Thymus (tissue), 14 donors: Measurements from ENCODE around the gene SPSB3. TPM values are rescaled to one million over a fixed set of nuclear protein-coding genes. Genes with fewer than 3 reads are reported as not detected.

Experiments used
- DNase-seq, 9 donors: peaks; one replicate each; pipeline ENCODE4 v3.0.0-alpha.2; 2013; ENCODE audit warnings: low spot score in 9 of 9, low read depth in 6 of 9, missing footprints in 1 of 9
- H3K27ac ChIP-seq, 2 donors: one replicate each; pipeline ENCODE4 v1.5.1; 2013; ENCODE audit warnings: control low read depth in 1 of 2, low read depth in 1 of 2, low read length in 1 of 2, mild to moderate bottlenecking in 1 of 2, moderate library complexity in 1 of 2
- H3K27me3 ChIP-seq, 2 donors: one replicate each; pipeline ENCODE4 v1.5.1; 2013; ENCODE audit warnings: low read length in 1 of 2; ENCODE audit not compliant: control insufficient read depth in 2 of 2, insufficient read depth in 1 of 2
- H3K36me3 ChIP-seq, 2 donors: one replicate each; pipeline ENCODE4 v1.5.1; 2013; ENCODE audit warnings: low read length in 1 of 2, mild to moderate bottlenecking in 1 of 2, moderate library complexity in 1 of 2; ENCODE audit not compliant: control insufficient read depth in 2 of 2, insufficient read depth in 2 of 2
- H3K4me1 ChIP-seq, 2 donors: one replicate each; pipeline ENCODE4 v1.5.1; 2013; ENCODE audit warnings: low read length in 2 of 2; ENCODE audit not compliant: control insufficient read depth in 2 of 2, insufficient read depth in 2 of 2
- H3K4me3 ChIP-seq, 2 donors: one replicate each; pipeline ENCODE4 v1.5.1; 2013; ENCODE audit warnings: low read length in 2 of 2, control low read depth in 1 of 2, mild to moderate bottlenecking in 1 of 2
- H3K9me3 ChIP-seq, 2 donors: one replicate each; pipeline ENCODE4 v1.5.1; 2013; ENCODE audit warnings: low read length in 1 of 2, mild to moderate bottlenecking in 1 of 2; ENCODE audit not compliant: control insufficient read depth in 2 of 2, insufficient read depth in 1 of 2
- WGBS: extraction: QIAGEN DNeasy Blood & Tissue Kit; methylation state at CpG from one replicate; pipeline ENCODE4 v1.1.7; 2013; 5-methylcytosine and 5-hydroxymethylcytosine counted together
- long read RNA-seq, 10 donors: transcript quantifications; one replicate each; lab custom pipeline, GENCODE V29; 2026
- polyA plus RNA-seq: library from polyadenylated mRNA; stranded (reverse); fragments of 200-250 nt; gene quantifications from one replicate; pipeline ENCODE4 v1.2.3, GENCODE V29; 2013
- total RNA-seq: library from RNA; stranded (reverse); fragments of 120-200 nt; gene quantifications from one replicate; pipeline ENCODE4 v1.2.4, GENCODE V29; 2013
- donor health status: healthy.

Gene SPSB3
- 68.1 TPM for total RNA-seq
- polyA plus RNA-seq, result 282 TPM
- long read RNA-seq, donor 1, partial matches to known transcripts, result 0 of 4 reads
- long read RNA-seq, donor 1, other reads (novel, unspliced or antisense), result 0 of 4 reads
- long read RNA-seq, donor 2, result 0 reads
- long read RNA-seq, donor 3, transcript SPSB3-208 (7 exons, 1,784 nt), result major isoform, 25 of 175 reads
- long read RNA-seq, donor 3, transcript SPSB3-209 (6 exons, 1,628 nt), result minor isoform, 19 of 175 reads
- long read RNA-seq, donor 3, transcript SPSB3-202 (5 exons, 1,509 nt), result minor isoform, 7 of 175 reads
- long read RNA-seq, donor 3, partial matches to known transcripts, result 67 of 175 reads
- long read RNA-seq, donor 3, other reads (novel, unspliced or antisense), result 50 of 175 reads
- long read RNA-seq, donor 4, transcript SPSB3-208 (7 exons, 1,784 nt), result major isoform, 7 of 12 reads
- long read RNA-seq, donor 4, partial matches to known transcripts, result 0 of 12 reads
- long read RNA-seq, donor 4, other reads (novel, unspliced or antisense), result 0 of 12 reads
- long read RNA-seq, donor 5, transcript SPSB3-208 (7 exons, 1,784 nt), result major isoform, 19 of 68 reads
- long read RNA-seq, donor 5, transcript SPSB3-209 (6 exons, 1,628 nt), result minor isoform, 17 of 68 reads
- long read RNA-seq, donor 5, partial matches to known transcripts, result 20 of 68 reads
- long read RNA-seq, donor 5, other reads (novel, unspliced or antisense), result 0 of 68 reads
- long read RNA-seq, donor 6, transcript SPSB3-209 (6 exons, 1,628 nt), result minor isoform, 9 of 54 reads
- long read RNA-seq, donor 6, transcript SPSB3-201 (6 exons, 1,449 nt), result minor isoform, 8 of 54 reads
- long read RNA-seq, donor 6, transcript SPSB3-208 (7 exons, 1,784 nt), result major isoform, 11 of 54 reads
- long read RNA-seq, donor 6, partial matches to known transcripts, result 19 of 54 reads
- long read RNA-seq, donor 6, other reads (novel, unspliced or antisense), result 0 of 54 reads
- long read RNA-seq, donor 7, transcript SPSB3-208 (7 exons, 1,784 nt), result major isoform, 18 of 29 reads
- long read RNA-seq, donor 7, partial matches to known transcripts, result 0 of 29 reads
- long read RNA-seq, donor 7, other reads (novel, unspliced or antisense), result 0 of 29 reads
- long read RNA-seq, donor 8, transcript SPSB3-208 (7 exons, 1,784 nt), result major isoform, 6 of 54 reads
- long read RNA-seq, donor 8, partial matches to known transcripts, result 25 of 54 reads
- long read RNA-seq, donor 8, other reads (novel, unspliced or antisense), result 17 of 54 reads
- long read RNA-seq, donor 9, transcript SPSB3-208 (7 exons, 1,784 nt), result minor isoform, 9 of 40 reads
- long read RNA-seq, donor 9, transcript SPSB3-201 (6 exons, 1,449 nt), result minor isoform, 6 of 40 reads
- long read RNA-seq, donor 9, transcript SPSB3-209 (6 exons, 1,628 nt), result major isoform, 15 of 40 reads
- long read RNA-seq, donor 9, transcript SPSB3-202 (5 exons, 1,509 nt), result minor isoform, 5 of 40 reads
- long read RNA-seq, donor 9, partial matches to known transcripts, result 0 of 40 reads
- long read RNA-seq, donor 9, other reads (novel, unspliced or antisense), result 0 of 40 reads
- long read RNA-seq, donor 10, transcript SPSB3-208 (7 exons, 1,784 nt), result major isoform, 10 of 43 reads
- long read RNA-seq, donor 10, transcript SPSB3-209 (6 exons, 1,628 nt), result minor isoform, 8 of 43 reads
- long read RNA-seq, donor 10, transcript SPSB3-201 (6 exons, 1,449 nt), result minor isoform, 9 of 43 reads
- long read RNA-seq, donor 10, partial matches to known transcripts, result 11 of 43 reads
- long read RNA-seq, donor 10, other reads (novel, unspliced or antisense), result 0 of 43 reads

- Histone ChIP-seq H3K27ac (peak within 1 kb of the TSS; percentile 55 to 87), H3K9me3 (peaks cover 0 to 1% of the 10 kb centered on the region in 2 donors), H3K27me3 (no peaks in the 10 kb centered on the region), H3K4me1 (peaks cover 14 to 19% of the 10 kb centered on the region in 2 donors), H3K36me3 (peaks cover 53 to 61% of the 10 kb centered on the region in 2 donors), H3K4me3 (peak within 1 kb of the TSS; percentile 57 to 88)
- WGBS, result under 1% methylated on average over 102 of the region's 102 CpGs
- DNase-seq, result peak; percentile 92 to 99 (median 99)
Measured at GRCh38 chr16:1782408-1783264, at the start of gene SPSB3, which contains the start of gene NUBP2. Gene SPSB3 (minus strand): TSS chr16:1782571. CDS start chr16:1781483, 1,088 bp downstream. Gene NUBP2 (plus strand): TSS chr16:1782960. CDS start chr16:1783021, 61 bp downstream.

GRCh38 chr16:1831186-1832075, 49.1 kb upstream of the SPSB3 start:
- Histone ChIP-seq H3K36me3 (peaks cover 0 to 6% of the 10 kb centered on the region in 2 donors), H3K4me1 (peaks cover 6 to 13% of the 10 kb centered on the region in 2 donors), H3K27me3 (peaks cover 0 to 4% of the 10 kb centered on the region in 2 donors), H3K4me3 (no peak overlapping the region), H3K9me3 (no peaks in the 10 kb centered on the region), H3K27ac (no peak overlapping the region)
- WGBS, result 96% methylated on average over 19 of the region's 19 CpGs
- no peak for DNase-seq

DNA sequence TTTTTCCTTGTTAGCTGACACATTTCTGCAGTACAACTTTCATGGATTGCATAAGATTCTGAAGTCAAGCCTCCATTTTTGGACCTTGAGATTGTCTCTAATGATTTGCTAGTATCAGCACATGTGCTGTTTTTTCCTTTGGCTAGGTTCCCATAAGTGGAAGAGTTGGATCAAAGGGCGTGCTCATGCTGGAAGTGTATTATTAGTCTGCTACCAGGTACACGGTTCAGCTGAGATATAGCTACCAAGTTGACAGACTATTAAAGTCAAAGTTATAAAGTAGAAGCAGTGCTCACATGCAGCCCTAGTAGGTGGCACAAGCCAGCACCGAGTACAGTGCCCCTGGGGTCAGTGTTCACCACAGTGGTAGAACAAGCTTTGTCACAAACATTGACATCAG, 47.8 kb upstream of the SPSB3 start:
- H3K4me1 ChIP-seq, result peaks cover 13 to 20% of the 10 kb centered on the region in 2 donors

DNA sequence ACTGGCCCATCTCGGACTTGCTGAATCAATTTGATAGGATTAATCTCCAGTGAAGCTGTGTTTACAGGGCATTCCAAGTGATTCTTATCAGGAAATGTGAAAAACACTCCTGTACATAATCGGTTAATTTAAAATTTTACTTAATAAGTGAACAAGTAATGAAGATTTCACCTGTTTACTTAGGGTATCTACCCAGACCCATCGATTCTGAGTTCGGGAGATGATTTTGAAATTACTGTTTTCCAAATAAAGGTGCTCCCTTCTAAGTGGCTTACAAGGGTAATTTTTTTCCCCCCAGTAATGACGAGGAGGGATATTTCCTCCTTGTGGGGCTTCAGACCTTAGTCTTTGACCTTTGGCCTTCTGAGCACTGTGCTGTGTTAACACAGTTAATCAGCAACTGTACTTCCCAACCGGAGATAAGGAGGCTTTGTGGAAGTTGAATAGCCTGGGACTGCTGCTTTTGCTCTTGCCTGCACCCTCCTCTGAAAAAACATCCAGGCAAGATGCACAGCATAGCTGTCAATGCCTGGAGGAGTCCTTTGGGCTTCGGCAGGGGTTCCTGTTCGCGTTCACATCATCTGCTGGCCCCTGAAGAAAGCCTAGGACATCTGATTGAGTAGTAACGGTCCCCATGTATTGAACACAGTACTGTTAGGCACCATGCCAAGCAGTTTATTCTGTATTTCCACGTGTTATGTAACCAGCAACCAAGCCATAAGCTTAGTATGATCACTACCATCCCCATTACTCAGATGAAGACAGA, 46.5 kb upstream of the SPSB3 start:
- 93% methylated on average over 11 of the region's 11 CpGs for WGBS
- Histone ChIP-seq H3K36me3 (peaks cover 0 to 9% of the 10 kb centered on the region in 2 donors), H3K4me3 (no peak overlapping the region), H3K4me1 (peaks cover 13 to 28% of the 10 kb centered on the region in 2 donors), H3K27ac (no peak overlapping the region), H3K9me3 (no peaks in the 10 kb centered on the region), H3K27me3 (peaks cover 0 to 12% of the 10 kb centered on the region in 2 donors)
- no peak for DNase-seq

More for the DNA sequence above, 47.8 kb upstream of the SPSB3 start:
- H3K36me3 ChIP-seq, result peaks cover 0 to 6% of the 10 kb centered on the region in 2 donors
- 93% methylated on average over 3 of the region's 3 CpGs for WGBS
- no peak overlapping the region for H3K27ac ChIP-seq
- peaks cover 0 to 11% of the 10 kb centered on the region in 2 donors for H3K27me3 ChIP-seq
- DNase-seq, result no peak
- H3K4me3 ChIP-seq, result no peak overlapping the region
- no peaks in the 10 kb centered on the region for H3K9me3 ChIP-seq

GRCh38 chr16:1826691-1827573, 44.6 kb upstream of the SPSB3 start, which contains the start of the genes FAHD1 and HAGH:
Gene FAHD1 (plus strand): TSS chr16:1827206. CDS start chr16:1827239, 33 bp downstream.
Gene HAGH (minus strand): TSS chr16:1826825. CDS start chr16:1826787, 38 bp downstream.
- H3K4me3 ChIP-seq, result peak within 1 kb of the TSS; percentile 72 to 94
- H3K27me3 ChIP-seq, result peaks cover 0 to 12% of the 10 kb centered on the region in 2 donors
- peak within 1 kb of the TSS; percentile 38 to 83 for H3K27ac ChIP-seq
- peaks cover 13 to 30% of the 10 kb centered on the region in 2 donors for H3K4me1 ChIP-seq
- peaks cover 5 to 19% of the 10 kb centered on the region in 2 donors for H3K36me3 ChIP-seq
- under 1% methylated on average over 104 of the region's 104 CpGs for WGBS
- peak; percentile 76 to 95 (median 91) for DNase-seq
- H3K9me3 ChIP-seq, result no peaks in the 10 kb centered on the region
